Measurements from ENCODE around the gene MGAT5. TPM values are rescaled to one million over a fixed set of nuclear protein-coding genes. Genes with fewer than 3 reads are reported as not detected.

Gene MGAT5
- total RNA-seq, 4 donors from 2014 or later = 32.4 to 65.9 (median 46.6) TPM

- Histone ChIP-seq H3K27me3 (no peaks in the 10 kb centered on the region), H3K4me3 (no peak overlapping the region), H3K36me3 (peaks cover 0 to 7% of the 10 kb centered on the region in 2 donors), H3K9me3 (no peaks in the 10 kb centered on the region), H3K27ac (no peak overlapping the region), H3K4me1 (peaks cover 0 to 28% (median 9%) of the 10 kb centered on the region in 3 donors)
- no peak for ATAC-seq
- WGBS, 2 donors (ENCODE audit: low coverage in 1 of 2) = 76% methylated on average over 4 of the region's 4 CpGs; no CpG with 5 or more reads in 1 of the 2 donors
- TF ChIP-seq POLR2A (IDR thresholded peaks at IDR 0.05) (no peak), POLR2AphosphoS5 (IDR thresholded peaks at IDR 0.05) (no peak), CTCF (IDR thresholded peaks at IDR 0.05) (no peak), EP300 (IDR thresholded peaks at IDR 0.05) (no peak)
Measured at GRCh38 chr2:134252092-134252750, 1.7 kb upstream of the MGAT5 start.

- H3K4me1 ChIP-seq = peaks cover 0 to 30% (median 9%) of the 10 kb centered on the region in 3 donors
- TF ChIP-seq CTCF (IDR thresholded peaks at IDR 0.05) = no peak
- no peak for TF ChIP-seq POLR2A (IDR thresholded peaks at IDR 0.05)
- no peak for TF ChIP-seq POLR2AphosphoS5 (IDR thresholded peaks at IDR 0.05)
- TF ChIP-seq EP300 (IDR thresholded peaks at IDR 0.05) = no peak
- peaks cover 0 to 7% of the 10 kb centered on the region in 2 donors for H3K36me3 ChIP-seq
- no peaks in the 10 kb centered on the region for H3K9me3 ChIP-seq
- WGBS, 2 donors (ENCODE audit: low coverage in 1 of 2) = 97 to 100% methylated on average over 1 to 3 of the region's 4 CpGs
- no peaks in the 10 kb centered on the region for H3K27me3 ChIP-seq
- H3K27ac ChIP-seq = no peak overlapping the region
- ATAC-seq = no peak
- no peak overlapping the region for H3K4me3 ChIP-seq
Measured at GRCh38 chr2:134253117-134253704, 661 bp upstream of the MGAT5 start.

- Histone ChIP-seq H3K27me3 (no peaks in the 10 kb centered on the region), H3K9me3 (no peaks in the 10 kb centered on the region), H3K4me1 (peaks cover 0 to 37% (median 13%) of the 10 kb centered on the region in 3 donors), H3K4me3 (no peak overlapping the region), H3K27ac (no peak overlapping the region), H3K36me3 (peaks cover 0 to 7% of the 10 kb centered on the region in 2 donors)
- ATAC-seq = no peak
- TF ChIP-seq POLR2A (IDR thresholded peaks at IDR 0.05) = no peak
- no peak for TF ChIP-seq POLR2AphosphoS5 (IDR thresholded peaks at IDR 0.05)
- TF ChIP-seq CTCF (IDR thresholded peaks at IDR 0.05) = no peak
- no peak for TF ChIP-seq EP300 (IDR thresholded peaks at IDR 0.05)
Measured at GRCh38 chr2:134254824-134255223, 952 bp downstream of the MGAT5 start.

- Histone ChIP-seq H3K4me1 (peaks cover 0 to 58% (median 24%) of the 10 kb centered on the region in 3 donors), H3K27me3 (no peaks in the 10 kb centered on the region), H3K9me3 (no peaks in the 10 kb centered on the region), H3K27ac (no peak overlapping the region), H3K4me3 (no peak overlapping the region), H3K36me3 (peaks cover 0 to 7% of the 10 kb centered on the region in 2 donors)
- TF ChIP-seq POLR2A (IDR thresholded peaks at IDR 0.05) (no peak), CTCF (IDR thresholded peaks at IDR 0.05) (no peak), POLR2AphosphoS5 (IDR thresholded peaks at IDR 0.05) (no peak), EP300 (IDR thresholded peaks at IDR 0.05) (no peak)
- ATAC-seq = no peak
- 86 to 100% methylated on average over 1 to 2 of the region's 2 CpGs for WGBS, 2 donors (ENCODE audit: low coverage in 1 of 2)
Measured at GRCh38 chr2:134256956-134257355, 3.1 kb downstream of the MGAT5 start.

GRCh38 chr2:134257509-134257908 lies 3.6 kb downstream of the MGAT5 start:
- no peak overlapping the region for H3K4me3 ChIP-seq
- H3K9me3 ChIP-seq = no peaks in the 10 kb centered on the region
- no peak for ATAC-seq
- peaks cover 0 to 7% of the 10 kb centered on the region in 2 donors for H3K36me3 ChIP-seq
- no peak overlapping the region for H3K27ac ChIP-seq
- H3K4me1 ChIP-seq = peaks cover 0 to 63% (median 24%) of the 10 kb centered on the region in 3 donors
- H3K27me3 ChIP-seq = no peaks in the 10 kb centered on the region
- TF ChIP-seq EP300 (IDR thresholded peaks at IDR 0.05) (no peak), POLR2AphosphoS5 (IDR thresholded peaks at IDR 0.05) (no peak), CTCF (IDR thresholded peaks at IDR 0.05) (no peak), POLR2A (IDR thresholded peaks at IDR 0.05) (no peak)
